Spleen (tissue), 11 donors: ENCODE measurements around the gene PAXIP1. TPM values are rescaled to one million over a fixed set of nuclear protein-coding genes. Genes with fewer than 3 reads are reported as not detected.

Experiments
- DNase-seq: peaks from one replicate; pipeline ENCODE4 v3.0.0-alpha.2; 2020
- H3K27ac ChIP-seq, 8 donors: fragments of 200-600 bp; sonication (generic) in 7 of 8; 1 replicate in 4 of 8; 2 replicates in 4 of 8; pipeline versions ENCODE4 v1.5.0 to v1.8.0; 2016 to 2021; ENCODE audit warnings: inconsistent platforms in 4 of 8, mild to moderate bottlenecking in 4 of 8, moderate library complexity in 1 of 8
- H3K27me3 ChIP-seq, 7 donors: fragments of 200-600 bp; sonication (generic) in 6 of 7; replicated peaks in 1 of 7; 1 replicate in 4 of 7; 2 replicates in 3 of 7; pipeline versions ENCODE4 v1.5.0 to v1.8.0; 2016 to 2021; ENCODE audit warnings: inconsistent platforms in 3 of 7, mild to moderate bottlenecking in 1 of 7
- H3K36me3 ChIP-seq, 6 donors: fragments of 200-600 bp; sonication (generic) in 5 of 6; 1 replicate in 4 of 6; 2 replicates in 2 of 6; pipeline versions ENCODE4 v1.5.0 to v1.8.0; 2016 to 2021; ENCODE audit warnings: inconsistent platforms in 2 of 6
- H3K4me1 ChIP-seq, 6 donors: fragments of 200-600 bp; sonication (generic) in 5 of 6; 1 replicate in 3 of 6; 2 replicates in 3 of 6; pipeline versions ENCODE4 v1.5.0 to v1.8.0; 2016 to 2021; ENCODE audit warnings: inconsistent platforms in 3 of 6
- H3K4me3 ChIP-seq, 8 donors: fragments of 200-600 bp; sonication (generic) in 7 of 8; 1 replicate in 4 of 8; 2 replicates in 4 of 8; pipeline versions ENCODE4 v1.5.0 to v1.8.0; 2016 to 2021; ENCODE audit warnings: inconsistent platforms in 4 of 8, mild to moderate bottlenecking in 4 of 8, moderate library complexity in 2 of 8
- H3K9me3 ChIP-seq, 8 donors: fragments of 200-600 bp; sonication (generic) in 7 of 8; 1 replicate in 4 of 8; 2 replicates in 4 of 8; pipeline versions ENCODE4 v1.5.0 to v1.8.0; 2016 to 2021; ENCODE audit warnings: inconsistent platforms in 4 of 8
- POLR2A ChIP-seq, 3 donors: fragments of 450-650 bp; IDR thresholded peaks; one replicate each; pipeline ENCODE4 v1.5.1; 2017; ENCODE audit warnings: antibody characterized with exemption in 3 of 3, mild to moderate bottlenecking in 1 of 3
- POLR2AphosphoS5 ChIP-seq, 3 donors: sonication (generic); formaldehyde crosslinking; IDR thresholded peaks; one replicate each; pipeline ENCODE4 v1.5.1; 2017; ENCODE audit warnings: antibody characterized with exemption in 3 of 3
- WGBS, 5 donors: extraction: QIAGEN DNeasy Blood & Tissue Kit in 3 of 5; methylation state at CpG; one replicate each; pipeline versions ENCODE4 v1.1.5 to v1.1.7; 2013 to 2018; 5-methylcytosine and 5-hydroxymethylcytosine counted together
- intact Hi-C: fragments of 100-400 bp; cut with DNase I; formaldehyde crosslinking; loops from one replicate; pipeline ENCODE4 v1.15.0; 2023; ENCODE audit warnings: low total_unique reads
- polyA plus RNA-seq, 3 donors: library from polyadenylated mRNA; stranded (reverse); fragments of 200-250 nt; gene quantifications; one replicate each; pipeline ENCODE4 v1.2.1, GENCODE V29; 2013
- total RNA-seq, 7 donors: library from RNA; depleted of rRNA in 3 of 7; stranded (reverse); fragments of >200 nt in 3 of 7; fragmentation: NEBNext Ultra II Directional in 4 of 7; extraction: Animal tissue kit (Norgen Biotek cat#: 25700) in 4 of 7; gene quantifications; one replicate each; pipeline versions ENCODE4 v1.1.0 to v1.2.1, GENCODE V29; 2016 to 2021
- TF ChIP-seq, protein P1 (sequence below), 11 experiments: fragments of 200-600 bp in 7 of 11; fragments of 450-650 bp in 4 of 11; sonication (generic) in 4 of 11; IDR thresholded peaks in 8 of 11; conservative IDR thresholded peaks in 3 of 11; 1 replicate in 7 of 11; 2 replicates in 4 of 11; pipeline versions ENCODE4 v1.4.0 to v1.8.0; 2016 to 2021; ENCODE audit warnings: antibody characterized with exemption in 11 of 11, inconsistent platforms in 4 of 11, mild to moderate bottlenecking in 1 of 11
- donor health status: healthy with polysubstance abuse.
- donor health status: DM: no; HTN: no; CAD: no; lungs with moderate emphysema.
- donor health status: DM: no; HTN: no; CAD: no.
- donor health status: Bipolar disorder and iron deficiency.
- donor health status: healthy.
- donor health status: DM: no; HTN: no; CAD: no.
- donor health status: DM: yes; HTN: yes; CAD: no.

PAXIP1 gene
- total and polyA plus RNA-seq, 10 donors: 2.7 to 15.0 (median 13.3) TPM

DNA sequence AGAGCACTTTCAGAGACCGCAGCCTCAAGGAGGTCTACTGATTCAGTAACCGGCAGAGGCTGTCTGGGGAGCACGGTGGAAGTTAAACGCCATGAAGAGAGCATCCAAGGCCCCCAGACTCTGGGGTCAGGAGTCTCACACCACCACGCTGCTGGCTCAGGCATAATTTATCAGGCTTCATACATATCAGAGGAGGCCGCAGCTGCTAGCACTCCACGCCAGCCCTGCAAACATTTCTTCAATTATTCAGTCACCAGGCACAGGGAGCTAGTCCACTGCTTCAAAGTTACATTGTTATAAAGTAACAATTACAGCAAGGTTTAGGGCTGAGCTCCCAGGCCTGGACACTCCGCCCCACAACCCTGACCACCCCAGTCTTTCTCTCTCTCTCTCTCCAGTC, 97.8 kb downstream of the PAXIP1 start:
- 77 to 92% (median 88%) methylated on average over 7 to 8 of the region's 8 CpGs for WGBS, 5 donors
- H3K36me3 ChIP-seq: no peaks in the 10 kb centered on the region
- intact Hi-C loops: no loop called here
- H3K27ac ChIP-seq: no peak overlapping the region
- H3K9me3 ChIP-seq: peaks cover 0 to 8% (median 0%) of the 10 kb centered on the region in 8 donors
- no peak overlapping the region for H3K4me3 ChIP-seq
- H3K4me1 ChIP-seq: no peaks in the 10 kb centered on the region
- TF ChIP-seq, protein P1, sequence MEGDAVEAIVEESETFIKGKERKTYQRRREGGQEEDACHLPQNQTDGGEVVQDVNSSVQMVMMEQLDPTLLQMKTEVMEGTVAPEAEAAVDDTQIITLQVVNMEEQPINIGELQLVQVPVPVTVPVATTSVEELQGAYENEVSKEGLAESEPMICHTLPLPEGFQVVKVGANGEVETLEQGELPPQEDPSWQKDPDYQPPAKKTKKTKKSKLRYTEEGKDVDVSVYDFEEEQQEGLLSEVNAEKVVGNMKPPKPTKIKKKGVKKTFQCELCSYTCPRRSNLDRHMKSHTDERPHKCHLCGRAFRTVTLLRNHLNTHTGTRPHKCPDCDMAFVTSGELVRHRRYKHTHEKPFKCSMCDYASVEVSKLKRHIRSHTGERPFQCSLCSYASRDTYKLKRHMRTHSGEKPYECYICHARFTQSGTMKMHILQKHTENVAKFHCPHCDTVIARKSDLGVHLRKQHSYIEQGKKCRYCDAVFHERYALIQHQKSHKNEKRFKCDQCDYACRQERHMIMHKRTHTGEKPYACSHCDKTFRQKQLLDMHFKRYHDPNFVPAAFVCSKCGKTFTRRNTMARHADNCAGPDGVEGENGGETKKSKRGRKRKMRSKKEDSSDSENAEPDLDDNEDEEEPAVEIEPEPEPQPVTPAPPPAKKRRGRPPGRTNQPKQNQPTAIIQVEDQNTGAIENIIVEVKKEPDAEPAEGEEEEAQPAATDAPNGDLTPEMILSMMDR (IDR thresholded peaks at IDR 0.05 in 8 of 11, conservative IDR thresholded peaks at IDR 0.05 in 3 of 11): no peak
- no peak for TF ChIP-seq POLR2AphosphoS5 (IDR thresholded peaks at IDR 0.05)
- no peak for TF ChIP-seq POLR2A (IDR thresholded peaks at IDR 0.05)
- peak; percentile 36 for DNase-seq
- H3K27me3 ChIP-seq: peaks cover 0 to 26% (median 0%) of the 10 kb centered on the region in 7 donors

DNA sequence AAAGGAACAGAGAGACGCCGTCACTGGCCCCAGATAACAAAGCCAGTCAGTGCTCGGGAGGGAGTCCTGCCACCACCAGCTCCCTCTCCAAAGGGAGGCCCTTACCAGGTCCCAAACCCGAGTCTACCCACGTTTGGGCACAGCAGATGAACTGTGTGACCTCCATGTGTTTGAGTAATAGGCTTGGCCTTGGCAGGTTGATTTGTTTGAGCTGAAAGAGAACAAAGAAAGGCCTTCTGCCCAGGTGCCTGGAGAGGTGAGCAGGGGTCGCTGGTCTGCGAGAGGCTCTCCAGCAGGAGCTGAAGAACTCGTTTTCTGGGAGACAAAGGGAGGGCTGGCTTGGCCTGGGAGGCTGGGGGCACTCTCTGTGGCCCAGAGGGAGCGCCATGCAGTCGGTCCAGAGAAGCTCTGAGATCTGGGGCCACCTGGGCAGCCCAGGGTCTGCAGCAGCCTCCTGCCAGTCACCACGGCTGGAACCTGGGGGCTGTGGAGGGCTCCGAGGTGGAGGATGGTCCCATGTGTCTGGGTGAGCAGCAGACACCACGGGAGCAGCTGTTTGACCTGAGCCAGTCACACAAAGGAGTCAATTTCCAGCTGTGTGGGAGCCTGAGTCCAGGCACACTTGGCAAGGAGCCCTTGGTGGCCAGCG, 99.7 kb downstream of the PAXIP1 start:
- Histone ChIP-seq H3K4me3 (no peak overlapping the region), H3K9me3 (peaks cover 0 to 8% (median 0%) of the 10 kb centered on the region in 8 donors), H3K4me1 (no peaks in the 10 kb centered on the region), H3K27me3 (peaks cover 0 to 18% (median 0%) of the 10 kb centered on the region in 7 donors), H3K27ac (no peak overlapping the region), H3K36me3 (no peaks in the 10 kb centered on the region)
- DNase-seq: peak; percentile 56
- TF ChIP-seq POLR2AphosphoS5 (IDR thresholded peaks at IDR 0.05): no peak
- TF ChIP-seq, protein P1 (IDR thresholded peaks at IDR 0.05 in 8 of 11, conservative IDR thresholded peaks at IDR 0.05 in 3 of 11): no peak
- no peak for TF ChIP-seq POLR2A (IDR thresholded peaks at IDR 0.05)
- 52 to 59% (median 57%) methylated on average over 12 to 14 of the region's 14 CpGs for WGBS, 5 donors
- intact Hi-C loops: no loop called here

DNA sequence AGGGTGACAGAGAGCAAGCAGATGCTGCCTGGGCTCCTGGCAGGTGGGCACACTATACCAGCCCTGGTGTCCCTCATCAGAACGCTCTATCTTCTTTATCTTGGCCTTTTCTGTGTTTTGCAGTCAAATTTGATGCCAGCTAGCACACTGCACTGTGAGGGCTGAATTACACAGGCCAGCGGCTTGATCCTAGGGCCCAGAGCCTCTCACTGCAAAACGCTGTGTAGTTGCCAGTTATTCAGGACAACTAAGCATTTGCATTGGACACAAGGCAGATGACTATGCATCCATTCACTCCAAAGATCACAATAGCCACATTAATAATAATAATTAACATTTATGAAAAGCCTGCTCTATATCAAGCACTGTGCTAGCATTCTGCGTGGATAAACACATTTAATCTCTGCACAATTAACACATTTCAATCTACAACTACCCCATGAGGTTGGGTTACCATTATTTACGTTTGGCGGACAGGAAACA, 100.3 kb downstream of the PAXIP1 start:
- Histone ChIP-seq H3K4me1 (no peaks in the 10 kb centered on the region), H3K4me3 (no peak overlapping the region), H3K36me3 (no peaks in the 10 kb centered on the region), H3K27me3 (peaks cover 0 to 18% (median 0%) of the 10 kb centered on the region in 7 donors), H3K27ac (no peak overlapping the region), H3K9me3 (peaks cover 0 to 8% (median 0%) of the 10 kb centered on the region in 8 donors)
- WGBS, 5 donors: 70 to 78% (median 74%) methylated on average over 6 of the region's 6 CpGs
- DNase-seq: peak; percentile 23
- TF ChIP-seq, protein P1 (IDR thresholded peaks at IDR 0.05 in 8 of 11, conservative IDR thresholded peaks at IDR 0.05 in 3 of 11): no peak
- no peak for TF ChIP-seq POLR2A (IDR thresholded peaks at IDR 0.05)
- TF ChIP-seq POLR2AphosphoS5 (IDR thresholded peaks at IDR 0.05): no peak
- intact Hi-C loops: no loop called here

DNA sequence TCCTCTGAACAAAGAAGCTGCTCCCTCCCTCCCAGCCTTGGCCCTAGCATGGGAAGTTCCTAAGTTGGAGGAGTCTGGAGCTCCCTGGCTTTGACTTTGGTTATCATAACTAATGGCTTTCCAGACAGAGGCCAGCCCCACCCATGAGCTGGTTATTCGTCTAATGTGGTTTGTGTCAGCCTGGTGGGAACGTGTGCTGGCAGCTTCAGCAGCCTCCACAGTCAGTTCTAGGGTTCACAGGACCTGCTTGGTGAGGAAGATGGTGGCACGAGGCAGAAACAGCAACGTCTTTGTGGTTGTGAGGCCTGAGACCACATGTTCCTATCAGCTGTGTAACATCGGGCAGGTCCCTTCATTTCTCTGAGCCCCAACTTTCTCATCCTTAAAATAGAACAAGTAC, 103.1 kb downstream of the PAXIP1 start:
- DNase-seq: no peak
- Histone ChIP-seq H3K36me3 (no peaks in the 10 kb centered on the region), H3K4me3 (no peak overlapping the region), H3K4me1 (no peaks in the 10 kb centered on the region), H3K27me3 (peaks cover 0 to 26% (median 0%) of the 10 kb centered on the region in 7 donors), H3K9me3 (no peaks in the 10 kb centered on the region), H3K27ac (no peak overlapping the region)
- WGBS, 5 donors: 48 to 65% (median 53%) methylated on average over 5 of the region's 5 CpGs
- TF ChIP-seq POLR2AphosphoS5 (IDR thresholded peaks at IDR 0.05) (no peak), POLR2A (IDR thresholded peaks at IDR 0.05) (no peak)
- TF ChIP-seq, protein P1 (IDR thresholded peaks at IDR 0.05 in 8 of 11, conservative IDR thresholded peaks at IDR 0.05 in 3 of 11): no peak
- intact Hi-C loops: no loop called here
